Loucy (cell line): ENCODE measurements around the gene SPEG.

ENCODE experiments used
- H2AFZ ChIP-seq: fragments of 200-600 bp; sonication (generic); 2 replicates; pipeline ENCODE4 v1.6.0; 2016; ENCODE audit warnings: antibody characterized with exemption, mild to moderate bottlenecking, low read length, moderate library complexity
- H3F3A ChIP-seq: fragments of 200-600 bp; 2 replicates; pipeline ENCODE4 v1.6.0; 2016; ENCODE audit warnings: antibody characterized with exemption, low read depth, mild to moderate bottlenecking
- H3K27me3 ChIP-seq: fragments of 200-600 bp; sonication (generic); 2 replicates; pipeline ENCODE4 v1.6.1; 2014; ENCODE audit warnings: low read length, mild to moderate bottlenecking; ENCODE audit not compliant: insufficient read depth, poor library complexity, severe bottlenecking
- H3K36me3 ChIP-seq: fragments of 200-600 bp; sonication (generic); 2 replicates; pipeline ENCODE4 v1.6.1; 2016; ENCODE audit warnings: low read length; ENCODE audit not compliant: insufficient read depth
- H3K4me1 ChIP-seq: fragments of 200-600 bp; sonication (generic); 2 replicates; pipeline ENCODE4 v1.5.1; 2014; ENCODE audit warnings: low read length, mild to moderate bottlenecking; ENCODE audit not compliant: insufficient read depth, poor library complexity, severe bottlenecking
- H3K4me2 ChIP-seq: fragments of 200-600 bp; sonication (generic); 2 replicates; pipeline ENCODE4 v1.6.0; 2014; ENCODE audit warnings: antibody characterized with exemption, low read length, low read depth, mild to moderate bottlenecking; ENCODE audit not compliant: poor library complexity, severe bottlenecking
- H3K4me3 ChIP-seq: fragments of 200-600 bp; sonication (generic); 2 replicates; pipeline ENCODE4 v1.5.1; 2014; ENCODE audit warnings: low read length, mild to moderate bottlenecking, mixed read lengths; ENCODE audit not compliant: poor library complexity, severe bottlenecking
- H3K79me2 ChIP-seq: fragments of 200-600 bp; sonication (generic); 2 replicates; pipeline ENCODE4 v1.6.1; 2014; ENCODE audit warnings: low read length; ENCODE audit not compliant: insufficient read depth
- H3K9ac ChIP-seq: fragments of 200-600 bp; sonication (generic); 2 replicates; pipeline ENCODE4 v1.6.0; 2014; ENCODE audit warnings: mild to moderate bottlenecking, low read depth, low read length, moderate library complexity; ENCODE audit not compliant: poor library complexity, severe bottlenecking
- H3K9me2 ChIP-seq: fragments of 200-600 bp; sonication (generic); replicated peaks from 2 replicates; pipeline ENCODE4 v1.6.1; 2016; ENCODE audit warnings: low read depth, low read length, mixed read lengths
- H3K9me3 ChIP-seq: fragments of 200-600 bp; sonication (generic); 2 replicates; pipeline ENCODE4 v1.6.1; 2014; ENCODE audit warnings: mild to moderate bottlenecking, antibody characterized with exemption, low read length, low read depth; ENCODE audit not compliant: insufficient read depth
- H4K20me1 ChIP-seq: fragments of 200-600 bp; sonication (generic); 2 replicates; pipeline ENCODE4 v1.6.0; 2014; ENCODE audit warnings: antibody characterized with exemption, low read length, mild to moderate bottlenecking; ENCODE audit not compliant: insufficient read depth, poor library complexity, severe bottlenecking
- CTCF ChIP-seq: fragments of 200-600 bp; sonication (generic); conservative IDR thresholded peaks from 2 replicates; pipeline ENCODE4 v1.5.1; 2014; ENCODE audit warnings: mild to moderate bottlenecking, antibody characterized with exemption, low read length
- EZH2phosphoT487 ChIP-seq: fragments of 200-600 bp; IDR thresholded peaks from 2 replicates; pipeline ENCODE4 v1.6.1; 2018; ENCODE audit warnings: antibody characterized with exemption, mild to moderate bottlenecking, moderate library complexity, borderline replicate concordance

Gene SPEG

DNA sequence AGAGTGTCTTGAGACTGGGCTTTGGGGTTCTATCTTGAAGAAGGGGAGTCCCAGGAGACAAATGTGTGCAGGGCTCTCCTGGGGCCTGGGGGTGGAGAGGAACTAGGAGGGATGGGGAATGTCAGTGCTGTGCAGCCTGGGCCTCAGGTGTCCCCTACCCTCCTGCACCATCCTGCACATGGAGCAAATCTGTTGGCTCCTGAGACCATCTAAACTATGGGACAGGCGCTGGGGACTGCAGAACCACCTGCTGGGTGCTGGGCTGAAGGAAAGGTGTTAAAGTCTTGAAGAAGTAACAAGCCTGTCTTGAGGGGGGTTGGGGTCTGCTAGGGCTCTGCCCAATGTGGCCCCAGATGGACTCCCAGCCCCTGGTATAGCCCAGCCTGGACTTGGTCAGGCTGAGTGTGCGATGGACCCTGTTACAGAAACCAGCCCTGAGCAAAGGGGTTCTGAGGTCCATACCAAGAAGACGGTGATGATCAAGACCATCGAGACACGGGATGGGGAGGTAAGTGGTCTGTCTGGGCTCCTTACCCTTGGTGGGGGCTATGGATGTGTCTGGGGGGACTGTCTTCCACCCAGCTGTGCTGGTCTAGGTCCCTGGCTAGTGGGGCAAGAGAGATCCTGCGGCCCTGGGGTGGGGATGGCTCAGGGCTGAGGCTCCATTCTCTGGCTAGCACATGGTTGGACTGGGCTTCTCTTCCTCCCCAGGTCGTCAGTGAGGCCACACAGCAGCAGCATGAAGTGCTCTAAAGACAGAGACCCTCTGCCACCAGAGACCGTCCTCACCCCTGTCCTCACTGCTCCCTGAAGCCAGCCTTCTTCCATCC is 9.2 kb upstream of the SPEG start:
- Histone ChIP-seq H3K4me3 (no peak overlapping the region), H3K79me2 (no peaks in the 10 kb centered on the region), H3K9me3 (no peaks in the 10 kb centered on the region), H3K27me3 (no peaks in the 10 kb centered on the region), H4K20me1 (no peaks in the 10 kb centered on the region), H3K4me2 (no peak overlapping the region), H2AFZ (no peak overlapping the region), H3F3A (no peaks in the 10 kb centered on the region), H3K9me2 (no peaks in the 10 kb centered on the region), H3K36me3 (no peaks in the 10 kb centered on the region), H3K9ac (no peak overlapping the region), H3K4me1 (no peaks in the 10 kb centered on the region)
- TF ChIP-seq EZH2phosphoT487 = no peak
- no peak for TF ChIP-seq CTCF

- H3K36me3 ChIP-seq = no peaks in the 10 kb centered on the region
- no peak for TF ChIP-seq EZH2phosphoT487
- TF ChIP-seq CTCF = no peak
- no peaks in the 10 kb centered on the region for H3K4me1 ChIP-seq
Observed at GRCh38 chr2:219426068-219426443, 8.6 kb upstream of the SPEG start.

GRCh38 chr2:219426534-219427136 is 8.0 kb upstream of the SPEG start:
- TF ChIP-seq EZH2phosphoT487 = no peak
- TF ChIP-seq CTCF = no peak
- no peak overlapping the region for H3K4me3 ChIP-seq
- no peaks in the 10 kb centered on the region for H3K9me3 ChIP-seq
- H3K79me2 ChIP-seq = no peaks in the 10 kb centered on the region
- no peaks in the 10 kb centered on the region for H3K27me3 ChIP-seq
- H3K9ac ChIP-seq = no peak overlapping the region
- H3K36me3 ChIP-seq = no peaks in the 10 kb centered on the region
- no peaks in the 10 kb centered on the region for H4K20me1 ChIP-seq
- H3K4me1 ChIP-seq = no peaks in the 10 kb centered on the region
- H2AFZ ChIP-seq = no peak overlapping the region
- no peaks in the 10 kb centered on the region for H3K9me2 ChIP-seq
- no peaks in the 10 kb centered on the region for H3F3A ChIP-seq
- no peak overlapping the region for H3K4me2 ChIP-seq

More at GRCh38 chr2:219426068-219426443, 8.6 kb upstream of the SPEG start:
- Histone ChIP-seq H3K27me3 (no peaks in the 10 kb centered on the region), H2AFZ (no peak overlapping the region), H3F3A (no peaks in the 10 kb centered on the region), H4K20me1 (no peaks in the 10 kb centered on the region), H3K79me2 (no peaks in the 10 kb centered on the region), H3K9me3 (no peaks in the 10 kb centered on the region), H3K4me2 (no peak overlapping the region), H3K9ac (no peak overlapping the region), H3K4me3 (no peak overlapping the region), H3K9me2 (no peaks in the 10 kb centered on the region)
